HG03432 (cell line): ENCODE data around the gene HCN4.
"Not testable (repeated sequence)": the region's sequence is repeated elsewhere in the genome, so short reads cannot be mapped to it uniquely, and the experiment has no call there.

Experiments used
- ATAC-seq: cut with Tn5 transposase; IDR thresholded peaks from one replicate; pipeline ENCODE4 v1.9.1; 2021; ENCODE audit warnings: mild to moderate bottlenecking, moderate library complexity; ENCODE audit not compliant: unreplicated experiment

Gene HCN4

DNA sequence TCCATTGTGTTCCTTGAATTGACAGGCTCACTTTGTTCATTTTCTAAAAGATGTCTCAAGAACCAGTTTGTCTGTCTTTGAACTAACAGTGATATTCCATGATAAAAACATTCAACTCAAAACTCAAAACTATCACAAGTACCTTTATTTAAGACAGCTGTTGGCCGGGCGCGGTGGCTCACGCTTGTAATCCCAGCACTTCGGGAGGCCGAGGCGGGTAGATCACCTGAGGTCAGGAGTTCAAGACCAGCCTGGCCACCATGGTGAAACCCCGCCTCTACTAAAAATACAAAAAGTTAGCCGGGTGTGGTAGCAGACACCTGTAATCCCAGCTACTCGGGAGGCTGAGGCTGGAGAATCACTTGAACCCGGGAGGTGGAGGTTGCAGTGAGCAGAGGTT, 68.5 kb downstream of the HCN4 start:
- ATAC-seq: not testable (repeated sequence)

DNA sequence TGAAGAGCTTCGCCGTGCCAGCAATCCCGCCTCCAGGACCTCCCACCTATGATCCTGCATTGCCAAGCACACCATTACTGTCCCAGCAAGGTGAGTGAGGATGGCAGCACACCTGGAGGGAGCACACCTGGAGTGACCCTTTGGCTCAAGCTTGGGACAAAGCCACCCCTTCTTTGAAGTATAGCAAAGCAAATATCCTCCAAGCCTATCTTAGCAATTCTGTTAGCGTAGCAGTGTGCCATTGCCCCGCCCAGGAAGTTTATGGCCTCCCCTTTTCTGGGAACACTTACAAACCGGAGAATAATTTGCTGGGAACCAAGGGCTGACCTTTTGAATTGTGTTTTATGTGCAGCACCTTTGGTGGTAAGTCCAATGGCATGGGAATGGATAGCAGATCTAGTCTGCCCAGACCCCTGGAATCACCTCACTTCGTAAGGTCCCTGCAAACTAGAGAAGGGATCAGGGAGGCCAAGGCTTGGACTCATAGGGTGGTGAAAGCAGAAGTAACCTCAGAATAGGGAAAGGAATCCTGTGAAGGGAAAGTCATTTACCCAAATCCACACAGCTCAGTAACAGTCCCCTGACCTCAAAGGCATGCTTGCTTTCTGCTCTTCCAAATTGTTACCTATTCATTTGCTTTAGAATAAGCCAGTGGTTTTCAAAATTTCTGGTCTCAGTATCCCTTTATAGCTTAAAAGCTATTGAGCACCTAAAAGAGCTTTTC, 70.1 kb downstream of the HCN4 start:
- ATAC-seq: no peak

DNA sequence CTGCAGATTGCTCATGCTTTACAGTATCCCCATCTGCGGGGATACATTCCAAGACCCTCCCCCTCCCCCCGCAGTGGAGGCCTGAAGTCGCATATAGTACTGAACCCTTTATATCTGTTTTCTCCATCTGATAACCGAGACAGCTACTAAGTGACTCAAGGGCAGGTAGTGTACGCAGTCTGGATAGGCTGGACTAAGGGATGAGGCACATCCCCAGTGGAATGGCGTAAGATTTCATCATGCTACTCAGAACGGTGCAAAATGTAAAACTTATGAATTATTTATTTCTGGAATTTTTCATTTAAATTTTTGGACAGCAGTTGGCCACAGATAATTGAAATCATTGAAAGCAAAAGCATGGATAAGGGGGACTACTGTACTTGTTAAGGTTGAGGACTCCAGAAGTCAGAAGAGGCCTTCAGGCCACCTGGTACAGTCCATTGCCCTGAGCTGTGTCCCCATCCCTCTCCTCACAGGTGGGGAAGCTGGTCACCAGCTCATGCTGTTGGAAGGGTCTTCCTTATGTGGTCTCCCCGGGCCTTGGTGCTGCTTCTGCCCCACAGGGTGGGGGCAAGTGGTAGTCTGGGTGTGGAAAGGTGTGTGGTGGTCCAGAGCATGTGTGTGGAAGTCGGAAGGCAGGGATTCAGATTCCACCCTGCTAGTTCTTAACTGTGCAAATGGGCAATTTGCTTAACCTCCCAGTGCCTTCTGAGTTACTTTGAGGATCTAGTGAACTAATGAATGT, 72.0 kb downstream of the HCN4 start:
- ATAC-seq: no peak

DNA sequence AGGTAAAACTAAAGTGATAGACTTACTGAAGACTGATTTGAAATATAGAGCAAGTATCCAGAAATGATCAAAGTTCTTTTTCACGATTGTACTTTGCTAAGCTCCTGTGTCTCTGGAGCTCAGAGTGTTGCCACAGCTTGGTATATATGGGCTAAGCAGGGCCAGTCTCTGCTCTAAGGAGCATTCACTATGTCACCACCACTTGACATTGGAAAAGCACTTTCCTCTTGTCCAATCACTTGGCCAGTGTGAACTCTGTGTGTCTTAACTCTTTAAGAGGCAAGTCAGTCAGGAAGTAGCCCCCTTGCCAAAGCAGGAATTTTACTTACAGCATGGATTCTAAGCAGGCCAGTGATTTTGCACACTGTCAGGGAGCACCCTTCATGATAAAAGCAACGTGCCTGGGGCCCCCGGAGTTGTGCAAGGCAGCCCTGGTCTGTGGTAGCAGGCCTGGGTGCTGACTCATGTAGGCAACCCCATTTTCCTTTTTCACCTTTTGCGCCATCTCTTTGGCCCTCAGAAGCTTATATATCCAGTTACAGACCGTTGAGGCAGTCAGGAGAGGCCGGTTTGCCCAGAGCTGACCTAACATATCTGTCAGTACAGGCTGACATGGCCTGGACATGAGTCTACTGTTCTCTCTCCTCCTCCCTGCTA, 73.0 kb downstream of the HCN4 start:
- no peak for ATAC-seq

DNA sequence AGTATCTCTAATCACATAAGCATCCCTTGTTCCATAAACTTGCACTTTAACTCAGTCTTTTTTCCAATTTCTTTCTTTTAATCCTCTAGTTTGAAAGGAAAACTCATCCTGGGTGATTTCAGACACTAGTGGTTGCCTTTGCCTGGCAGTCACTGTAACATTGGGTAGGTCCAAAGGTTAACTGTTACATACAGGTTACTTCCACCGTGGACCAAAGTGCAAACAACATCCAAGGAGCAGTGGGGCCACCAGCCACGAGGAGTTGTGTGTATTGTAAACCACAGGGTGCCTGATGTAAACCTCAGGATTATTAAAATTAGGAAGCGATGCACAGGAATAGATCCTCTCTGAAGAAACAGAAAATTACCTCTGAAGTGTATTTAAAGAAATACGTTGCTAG, 75.0 kb downstream of the HCN4 start:
- ATAC-seq: no peak

DNA sequence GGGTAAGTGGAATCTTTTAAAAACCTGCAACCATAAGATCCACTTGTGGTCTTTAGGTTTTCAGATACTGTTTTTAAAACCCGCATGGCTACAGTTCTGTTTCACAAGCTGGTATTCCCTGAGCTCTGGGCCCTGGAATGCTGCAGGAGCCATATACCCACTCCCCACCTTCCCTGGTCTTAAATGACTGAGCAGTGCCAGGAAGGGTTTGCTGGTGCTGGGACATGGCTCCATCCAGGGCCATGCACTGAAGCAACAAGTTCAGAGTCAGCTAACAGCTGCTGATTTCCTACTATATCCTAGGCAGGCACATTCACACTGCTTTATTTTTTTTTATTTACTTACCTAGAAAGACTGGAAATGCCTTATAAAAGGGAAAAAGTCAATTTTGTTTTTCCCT, 77.3 kb downstream of the HCN4 start:
- no peak for ATAC-seq

DNA sequence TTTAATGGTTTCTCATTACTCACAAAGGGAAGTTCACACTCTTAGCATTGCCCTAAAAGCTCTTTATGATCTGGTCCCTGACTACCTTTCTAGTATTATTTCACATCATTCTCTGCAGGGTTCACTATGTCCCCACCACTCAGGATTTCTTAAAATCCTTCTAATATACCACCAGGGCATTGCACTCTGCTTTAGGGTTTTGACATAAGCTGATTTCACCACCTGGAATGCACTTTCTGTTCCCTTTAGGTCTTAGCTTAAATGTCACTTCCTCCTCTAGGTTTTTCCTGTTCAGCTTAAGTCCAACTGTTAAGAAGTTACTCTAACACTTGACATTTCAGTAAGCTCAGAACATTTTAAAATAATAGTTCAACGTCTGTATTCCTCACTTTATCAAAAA, 81.7 kb downstream of the HCN4 start:
- ATAC-seq: no peak

DNA sequence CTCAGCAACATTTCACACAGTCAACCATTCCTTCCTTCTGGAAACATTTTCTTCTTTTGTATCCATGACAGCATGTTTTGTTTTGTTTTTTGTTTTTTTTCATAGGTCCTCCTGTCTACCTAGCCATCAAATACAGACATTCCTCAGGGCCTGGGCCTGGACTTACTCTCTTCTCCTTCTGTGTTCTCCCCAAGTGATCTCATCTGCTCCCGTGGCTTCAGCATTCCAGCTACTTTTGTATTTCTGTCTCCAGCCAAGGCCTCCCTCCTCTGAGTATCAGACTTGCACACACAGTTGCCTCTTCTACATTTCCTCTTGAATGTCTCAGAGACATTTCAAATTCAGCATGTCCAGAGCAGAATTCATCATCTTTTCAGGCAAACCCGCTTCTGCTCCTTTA, 82.4 kb downstream of the HCN4 start:
- ATAC-seq: no peak

DNA sequence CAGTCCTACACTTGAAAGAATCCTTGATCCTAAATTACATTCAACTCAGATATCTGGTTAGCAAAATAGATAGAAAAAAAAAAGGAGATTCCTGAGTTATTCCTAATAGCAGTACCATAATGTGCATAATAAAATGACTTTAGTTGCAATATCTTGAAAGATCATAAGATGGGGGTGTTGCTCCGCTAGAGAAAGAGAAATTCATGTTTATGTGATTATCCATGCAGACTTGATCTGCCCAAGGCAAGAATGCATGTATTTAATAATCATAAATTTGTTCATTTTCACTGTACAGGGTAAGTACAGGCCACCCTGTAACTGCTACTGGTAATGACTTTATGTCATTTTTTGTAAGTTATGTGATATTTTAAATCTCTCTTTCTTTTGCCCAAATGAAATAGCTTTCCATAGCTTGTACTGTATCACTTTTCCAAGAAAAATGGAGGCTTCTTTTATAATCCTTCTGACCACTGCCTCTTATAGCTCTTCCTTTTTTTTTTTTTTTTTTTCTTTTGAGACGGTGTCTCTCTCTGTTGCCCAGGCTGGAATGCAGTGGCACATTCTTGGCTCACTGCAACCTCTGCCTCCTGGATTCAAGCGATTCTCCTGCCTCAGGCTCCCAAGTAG, 84.6 kb downstream of the HCN4 start:
- ATAC-seq: no peak

DNA sequence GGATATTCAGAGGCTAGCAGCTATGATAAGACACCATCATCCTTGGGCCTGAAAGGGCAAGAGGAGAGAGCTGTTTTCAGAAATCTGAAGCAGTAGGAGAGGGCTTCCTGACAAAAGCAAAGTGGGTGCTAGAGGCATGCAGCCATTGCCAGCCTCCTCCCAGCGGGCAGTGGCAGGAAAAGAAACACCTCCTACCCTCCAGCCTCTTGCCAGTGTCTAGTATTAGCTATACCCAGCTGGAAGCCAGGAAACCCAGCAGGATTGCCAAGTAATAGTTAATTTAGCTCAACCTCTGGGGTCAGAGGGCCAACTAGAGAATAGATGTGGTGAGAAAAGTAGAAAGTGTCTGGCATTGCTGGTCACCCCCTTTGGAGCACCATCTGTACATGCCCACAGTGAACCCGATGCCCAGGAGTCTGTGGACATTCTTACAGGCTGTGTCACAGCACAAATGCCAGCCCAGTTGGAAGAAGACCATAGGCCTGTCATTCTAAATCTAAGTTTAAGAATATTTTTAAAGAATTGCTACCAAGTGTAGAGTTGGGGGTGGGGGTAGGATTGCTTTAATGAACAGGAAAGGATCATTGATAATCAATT, 85.3 kb downstream of the HCN4 start:
- ATAC-seq: no peak

DNA sequence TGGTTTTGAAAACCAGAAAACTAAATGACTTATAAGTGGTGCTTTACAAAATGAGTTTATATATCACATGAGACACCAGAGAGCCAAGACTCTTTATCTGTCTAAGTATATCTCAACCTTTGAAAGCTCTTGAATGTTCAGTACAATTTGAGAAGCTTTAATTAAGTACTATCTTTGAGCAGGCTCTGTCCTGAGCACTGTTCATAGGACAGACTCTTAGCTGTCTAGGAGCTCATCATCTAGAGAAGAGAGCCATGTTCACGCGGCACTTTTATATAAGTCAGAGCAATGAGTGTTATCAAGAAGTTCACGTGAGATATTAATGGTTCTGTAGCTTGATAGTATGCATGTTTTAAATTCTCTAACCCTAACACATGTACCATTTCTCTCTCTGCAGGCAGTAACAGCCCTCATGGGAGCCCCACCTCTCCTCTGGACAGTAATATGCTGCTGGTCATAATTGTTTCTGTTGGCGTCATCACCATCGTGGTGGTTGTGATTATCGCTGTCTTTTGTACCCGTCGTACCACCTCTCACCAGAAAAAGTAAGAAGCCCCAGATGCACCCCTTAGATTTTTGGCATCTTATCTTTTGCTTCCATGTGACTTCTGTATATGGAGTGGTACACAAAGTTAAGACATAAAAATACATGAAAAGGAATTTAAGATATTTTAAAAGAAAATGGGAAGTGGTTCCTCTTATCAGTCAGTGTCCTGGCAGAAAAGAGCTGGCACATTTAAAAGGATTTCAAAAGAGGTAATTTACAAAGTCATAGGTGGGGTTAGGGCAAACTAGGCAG, 86.0 kb downstream of the HCN4 start:
- ATAC-seq: no peak

DNA sequence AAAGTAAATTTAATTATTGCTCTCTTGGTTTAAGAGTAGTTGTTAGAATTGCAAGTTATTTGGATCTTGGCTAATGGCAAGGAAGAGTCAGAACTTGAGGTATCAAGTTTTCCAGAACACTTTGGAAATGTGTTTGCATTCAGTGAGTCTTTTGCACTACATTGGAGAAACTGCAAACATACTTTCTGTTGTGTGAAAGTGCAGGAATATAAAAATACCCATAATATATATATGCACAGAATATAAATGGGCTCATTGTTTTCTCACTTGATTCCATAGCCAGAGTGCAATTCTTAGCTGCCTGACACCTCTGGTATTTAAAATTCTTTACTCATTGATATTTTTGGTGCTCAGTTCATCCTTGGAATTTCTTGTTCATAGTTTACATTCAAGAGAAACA, 92.9 kb downstream of the HCN4 start:
- no peak for ATAC-seq

DNA sequence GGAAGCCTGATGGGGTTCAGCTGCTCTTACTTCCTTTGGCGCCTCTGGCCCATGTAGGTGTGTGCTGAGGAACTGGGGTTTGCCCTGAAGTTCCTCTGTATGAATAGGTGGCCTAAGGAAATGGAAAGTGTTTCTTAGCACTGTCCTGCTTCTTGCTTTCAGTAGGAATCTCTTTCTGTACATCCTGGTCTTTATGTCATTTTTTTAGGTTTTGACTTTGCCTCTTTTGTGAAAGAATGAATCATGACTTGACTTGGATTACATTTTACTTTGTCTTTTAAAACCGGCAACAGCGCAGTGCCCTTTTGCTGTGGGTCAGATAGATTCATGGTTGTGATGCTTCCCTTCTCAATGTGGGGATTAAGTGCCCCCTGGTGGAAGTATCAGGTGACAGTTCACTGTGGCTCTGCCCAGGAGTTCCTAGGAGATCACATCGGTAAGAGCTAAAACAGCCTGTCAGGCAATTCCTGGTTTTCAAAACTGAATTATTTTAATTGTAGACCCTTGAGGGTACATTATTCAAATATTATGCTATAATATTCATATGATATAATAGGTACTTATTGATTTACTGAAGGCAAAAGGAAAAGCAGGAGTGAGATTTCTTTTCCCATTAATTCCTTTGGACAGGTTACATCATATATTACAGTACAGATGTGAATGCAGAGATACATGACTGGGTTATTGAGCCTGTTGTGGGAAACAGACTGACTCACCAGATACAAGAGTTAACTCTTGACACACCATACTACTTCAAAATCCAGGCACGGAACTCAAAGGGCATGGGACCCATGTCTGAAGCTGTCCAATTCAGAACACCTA, 95.4 kb downstream of the HCN4 start:
- ATAC-seq: no peak

DNA sequence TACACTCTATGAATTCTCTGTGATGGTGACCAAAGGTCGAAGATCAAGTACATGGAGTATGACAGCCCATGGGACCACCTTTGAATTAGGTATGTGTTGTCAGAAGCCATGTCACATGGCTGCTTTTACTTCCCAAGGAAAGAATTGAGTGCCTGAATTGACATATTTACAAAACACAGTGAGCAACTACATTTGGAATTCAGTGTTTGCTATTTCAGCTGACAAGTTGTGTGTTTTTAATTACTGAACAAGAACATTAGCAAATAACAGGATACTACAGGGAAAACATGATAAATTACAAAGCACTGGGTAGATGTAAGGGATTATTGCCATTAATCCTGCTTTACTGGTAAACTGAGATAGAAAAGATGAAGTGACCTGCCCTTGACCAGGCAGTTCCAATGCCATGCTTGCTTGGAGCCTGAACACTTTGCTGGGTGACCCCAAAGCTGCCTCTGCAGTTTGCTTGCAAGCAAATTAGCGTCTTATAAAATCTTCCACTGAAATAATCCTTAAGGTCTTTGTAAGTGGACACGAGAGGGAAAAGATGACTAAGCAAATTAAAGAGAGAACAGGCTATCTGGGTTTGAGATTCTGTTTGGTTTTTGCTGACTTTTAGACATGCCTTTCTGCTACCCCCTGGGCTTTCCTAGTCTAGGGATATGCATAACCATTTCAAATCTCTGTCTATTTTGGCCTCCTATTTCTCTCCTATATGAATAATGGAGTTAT, 98.2 kb downstream of the HCN4 start:
- ATAC-seq: no peak
